GM04503 (cell line): ENCODE measurements around the gene SPAG6.
"Not testable (repeated sequence)": the region's sequence is repeated elsewhere in the genome, so short reads cannot be mapped to it uniquely, and the experiment has no call there.

Experiments
- DNase-seq: peaks from one replicate; pipeline ENCODE4 v3.0.0-alpha.2; 2012; ENCODE audit warnings: low read depth

SPAG6 gene

GRCh38 chr10:22341190-22341925, 3.9 kb upstream of the SPAG6 start:
- DNase-seq: no peak

GRCh38 chr10:22341926-22342196, 3.4 kb upstream of the SPAG6 start:
- no peak for DNase-seq

- no peak for DNase-seq
These were observed 2.9 kb upstream of the SPAG6 start for GRCh38 chr10:22342421-22342820.

- no peak for DNase-seq
These were observed 1.6 kb upstream of the SPAG6 start for GRCh38 chr10:22343731-22344130.

- no peak for DNase-seq
These were observed 1.0 kb upstream of the SPAG6 start for GRCh38 chr10:22344249-22344648.

GRCh38 chr10:22344781-22345300, 455 bp upstream of the SPAG6 start:
- DNase-seq: no peak

- no peak for DNase-seq
These were observed 883 bp downstream of the SPAG6 start for GRCh38 chr10:22346096-22346661.

GRCh38 chr10:22349755-22350154, 4.5 kb downstream of the SPAG6 start:
- no peak for DNase-seq

GRCh38 chr10:22351131-22351703, 5.9 kb downstream of the SPAG6 start:
- DNase-seq: no peak

GRCh38 chr10:22356324-22356873, 11.1 kb downstream of the SPAG6 start:
- no peak for DNase-seq

GRCh38 chr10:22357770-22358169, 12.5 kb downstream of the SPAG6 start:
- DNase-seq: not testable (repeated sequence)

- DNase-seq: no peak
These were observed 18.0 kb downstream of the SPAG6 start for GRCh38 chr10:22363305-22363704.

- DNase-seq: no peak
These were observed 19.3 kb downstream of the SPAG6 start for GRCh38 chr10:22364407-22365140.

GRCh38 chr10:22365233-22365632, 19.9 kb downstream of the SPAG6 start:
- DNase-seq: no peak

GRCh38 chr10:22365644-22366434, 20.5 kb downstream of the SPAG6 start:
- no peak for DNase-seq

GRCh38 chr10:22366435-22366703, 21.1 kb downstream of the SPAG6 start:
- DNase-seq: no peak

- no peak for DNase-seq
These were observed 21.5 kb downstream of the SPAG6 start for GRCh38 chr10:22366771-22367170.

GRCh38 chr10:22367471-22367870, 22.2 kb downstream of the SPAG6 start:
- no peak for DNase-seq

- DNase-seq: no peak
These were observed 23.1 kb downstream of the SPAG6 start for GRCh38 chr10:22368402-22368801.

GRCh38 chr10:22368981-22369380, 23.7 kb downstream of the SPAG6 start:
- no peak for DNase-seq

- DNase-seq: no peak
These were observed 24.3 kb downstream of the SPAG6 start for GRCh38 chr10:22369434-22370072.

GRCh38 chr10:22370320-22370719, 25.0 kb downstream of the SPAG6 start:
- DNase-seq: no peak
